Sigmoid colon (tissue), 7 donors: ENCODE measurements around the gene RNF157. TPM values are rescaled to one million over a fixed set of nuclear protein-coding genes. Genes with fewer than 3 reads are reported as not detected.

Experiments used
- DNase-seq: peaks from one replicate; pipeline ENCODE4 v3.0.0-alpha.2; 2019
- H3K27ac ChIP-seq, 4 donors: fragments of 200-600 bp; sonication (generic); one replicate each; pipeline ENCODE4 v1.5.1; 2016 to 2019; ENCODE audit warnings: mild to moderate bottlenecking in 1 of 4
- H3K27me3 ChIP-seq, 3 donors: fragments of 200-600 bp; sonication (generic); one replicate each; pipeline ENCODE4 v1.5.1; 2019; ENCODE audit warnings: mild to moderate bottlenecking in 1 of 3
- H3K36me3 ChIP-seq, 4 donors: fragments of 200-600 bp; sonication (generic); one replicate each; pipeline ENCODE4 v1.5.1; 2016 to 2019
- H3K4me1 ChIP-seq, 4 donors: fragments of 200-600 bp; sonication (generic); one replicate each; pipeline ENCODE4 v1.5.1; 2017 to 2019
- H3K4me3 ChIP-seq, 4 donors: fragments of 200-600 bp; sonication (generic); one replicate each; pipeline ENCODE4 v1.5.1; 2017 to 2019; ENCODE audit warnings: mild to moderate bottlenecking in 2 of 4, moderate library complexity in 1 of 4
- H3K9me3 ChIP-seq, 4 donors: fragments of 200-600 bp in 3 of 4; sonication (generic) in 3 of 4; one replicate each; pipeline versions ENCODE4 v1.5.1 to v1.6.1; 2013 to 2019
- EP300 ChIP-seq, 4 donors: sonication (generic); formaldehyde crosslinking; IDR thresholded peaks; one replicate each; pipeline ENCODE4 v1.6.1; 2017; ENCODE audit warnings: antibody characterized with exemption in 4 of 4
- POLR2A ChIP-seq, 2 donors: fragments of 450-650 bp; IDR thresholded peaks; one replicate each; pipeline ENCODE4 v1.6.1; 2016; ENCODE audit warnings: antibody characterized with exemption in 2 of 2, mild to moderate bottlenecking in 2 of 2, moderate library complexity in 2 of 2
- POLR2AphosphoS5 ChIP-seq, 4 donors: sonication (generic); formaldehyde crosslinking; IDR thresholded peaks; one replicate each; pipeline ENCODE4 v1.6.1; 2017; ENCODE audit warnings: antibody characterized with exemption in 4 of 4
- WGBS, 2 donors: extraction: QIAGEN DNeasy Blood & Tissue Kit; methylation state at CpG; one replicate each; pipeline ENCODE4 v1.1.7; 2013; 5-methylcytosine and 5-hydroxymethylcytosine counted together
- intact Hi-C: fragments of 100-400 bp; cut with DNase I; formaldehyde crosslinking; loops from one replicate; pipeline ENCODE4 v1.15.1; 2023
- polyA plus RNA-seq, 3 donors: library from polyadenylated mRNA; stranded (reverse); fragments of 200-250 nt; gene quantifications; one replicate each; pipeline ENCODE4 v1.2.3, GENCODE V29; 2013
- total RNA-seq, 4 donors: library from RNA; depleted of rRNA; stranded (reverse); fragments of >200 nt; gene quantifications; one replicate each; pipeline ENCODE4 v1.1.0, GENCODE V29; 2016
- TF ChIP-seq, protein P1 (sequence below), 4 experiments: fragments of 450-650 bp in 3 of 4; fragments of 200-600 bp in 1 of 4; IDR thresholded peaks; one replicate each; pipeline ENCODE4 v1.5.1; 2016 to 2019; ENCODE audit warnings: antibody characterized with exemption in 4 of 4, mild to moderate bottlenecking in 3 of 4, moderate library complexity in 2 of 4
- donor health status: healthy with polysubstance abuse.
- donor health status: Bipolar disorder and iron deficiency.
- donor health status: healthy.

The RNF157 gene
- total and polyA plus RNA-seq, 7 donors, result 3.1 to 29.5 (median 6.0) TPM

DNA sequence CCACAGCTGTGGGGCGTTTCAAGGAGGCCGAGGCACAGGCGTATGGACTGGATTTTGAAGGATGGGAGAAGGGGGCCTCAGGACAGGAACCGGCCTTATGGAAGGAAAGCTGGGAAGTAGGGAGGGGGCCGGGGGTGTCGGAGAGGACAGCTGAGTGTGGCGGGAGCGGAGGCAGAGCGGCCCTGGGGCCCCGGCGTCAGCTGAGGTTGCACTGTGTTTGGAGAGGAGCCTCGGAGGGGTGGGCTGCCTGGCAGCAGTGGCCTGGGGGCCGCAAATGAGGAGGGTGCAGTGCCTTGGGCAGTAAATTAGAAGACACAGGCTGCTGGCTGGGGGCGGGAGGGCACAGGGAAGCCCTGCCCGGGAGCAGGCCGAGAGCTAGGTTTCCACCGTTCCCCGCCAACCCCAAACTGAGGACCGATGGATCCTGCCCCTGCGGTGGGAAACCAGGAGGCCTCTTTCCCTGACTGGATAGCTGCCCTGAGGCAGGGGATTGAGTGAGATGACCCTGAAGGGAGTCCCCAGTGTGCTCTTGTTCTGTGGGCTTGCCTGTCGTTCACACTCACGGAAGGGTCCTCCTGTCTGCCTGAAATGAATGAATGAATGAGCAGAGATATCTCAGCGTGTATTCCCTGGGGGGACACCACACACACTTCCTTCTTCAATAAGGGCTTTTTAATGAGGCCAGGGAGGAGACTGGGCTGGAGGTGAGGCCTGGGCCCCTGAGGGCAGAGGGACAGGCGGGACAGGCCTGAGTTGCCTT lies 117.7 kb downstream of the RNF157 start:
- DNase-seq, result peak; percentile 55
- peaks cover 2 to 11% (median 10%) of the 10 kb centered on the region in 4 donors for H3K4me1 ChIP-seq
- H3K27ac ChIP-seq, result peak overlapping the region in 1 of 4 donors; percentile 68
- WGBS, 2 donors, result 91 to 93% methylated on average over 24 of the region's 24 CpGs
- no peaks in the 10 kb centered on the region for H3K9me3 ChIP-seq
- no peaks in the 10 kb centered on the region for H3K36me3 ChIP-seq
- H3K4me3 ChIP-seq, result no peak overlapping the region
- intact Hi-C loops, result loop anchor here (1.0 to 2.0 kb wide), 2 partner anchors 32 to 157 kb away; no protein-coding TSS in a partner anchor
- H3K27me3 ChIP-seq, result no peaks in the 10 kb centered on the region
- TF ChIP-seq POLR2AphosphoS5 (IDR thresholded peaks at IDR 0.05), result no peak
- TF ChIP-seq EP300 (IDR thresholded peaks at IDR 0.05), result no peak
- TF ChIP-seq, protein P1, sequence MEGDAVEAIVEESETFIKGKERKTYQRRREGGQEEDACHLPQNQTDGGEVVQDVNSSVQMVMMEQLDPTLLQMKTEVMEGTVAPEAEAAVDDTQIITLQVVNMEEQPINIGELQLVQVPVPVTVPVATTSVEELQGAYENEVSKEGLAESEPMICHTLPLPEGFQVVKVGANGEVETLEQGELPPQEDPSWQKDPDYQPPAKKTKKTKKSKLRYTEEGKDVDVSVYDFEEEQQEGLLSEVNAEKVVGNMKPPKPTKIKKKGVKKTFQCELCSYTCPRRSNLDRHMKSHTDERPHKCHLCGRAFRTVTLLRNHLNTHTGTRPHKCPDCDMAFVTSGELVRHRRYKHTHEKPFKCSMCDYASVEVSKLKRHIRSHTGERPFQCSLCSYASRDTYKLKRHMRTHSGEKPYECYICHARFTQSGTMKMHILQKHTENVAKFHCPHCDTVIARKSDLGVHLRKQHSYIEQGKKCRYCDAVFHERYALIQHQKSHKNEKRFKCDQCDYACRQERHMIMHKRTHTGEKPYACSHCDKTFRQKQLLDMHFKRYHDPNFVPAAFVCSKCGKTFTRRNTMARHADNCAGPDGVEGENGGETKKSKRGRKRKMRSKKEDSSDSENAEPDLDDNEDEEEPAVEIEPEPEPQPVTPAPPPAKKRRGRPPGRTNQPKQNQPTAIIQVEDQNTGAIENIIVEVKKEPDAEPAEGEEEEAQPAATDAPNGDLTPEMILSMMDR (IDR thresholded peaks at IDR 0.05), result no peak
- TF ChIP-seq POLR2A (IDR thresholded peaks at IDR 0.05), result no peak

DNA sequence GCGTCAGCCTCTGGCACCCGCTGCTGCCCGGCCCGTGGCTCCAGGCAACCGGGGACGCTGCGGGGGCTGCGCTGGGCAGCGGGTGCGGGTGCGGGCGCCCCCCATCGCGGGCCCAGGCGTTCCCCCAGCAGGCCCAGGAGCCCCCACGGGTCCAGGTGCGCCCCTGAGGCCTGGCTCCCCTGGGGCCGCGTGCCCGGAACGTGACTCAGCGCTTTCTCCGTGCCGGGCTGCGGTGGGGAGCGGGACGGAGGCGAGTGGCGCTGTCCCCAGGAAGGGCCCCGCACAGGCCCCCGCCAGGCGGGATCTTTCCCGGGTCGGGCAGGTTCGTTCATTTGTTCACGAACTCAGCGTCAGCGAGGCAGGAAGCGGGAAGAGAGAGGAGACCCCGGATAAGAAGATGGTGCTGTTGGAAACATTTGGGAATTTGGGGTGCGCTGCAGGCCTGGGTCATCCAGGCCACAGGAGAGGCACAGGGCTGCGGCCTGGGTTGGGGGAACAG lies 118.3 kb downstream of the RNF157 start:
- Histone ChIP-seq H3K9me3 (no peaks in the 10 kb centered on the region), H3K27me3 (no peaks in the 10 kb centered on the region), H3K4me3 (peak overlapping the region in 3 of 4 donors; percentile 34 to 51 (median 46)), H3K4me1 (peaks cover 2 to 11% (median 10%) of the 10 kb centered on the region in 4 donors), H3K27ac (peak overlapping the region in 2 of 4 donors; percentile 21 to 68), H3K36me3 (no peaks in the 10 kb centered on the region)
- WGBS, 2 donors, result 40 to 69% methylated on average over 42 of the region's 42 CpGs
- intact Hi-C loops, result loop anchor here (1.0 to 2.0 kb wide), 3 partner anchors 33 to 157 kb away; no protein-coding TSS in a partner anchor
- peak; percentile 78 for DNase-seq
- TF ChIP-seq POLR2A (IDR thresholded peaks at IDR 0.05) (no peak), EP300 (IDR thresholded peaks at IDR 0.05) (no peak), POLR2AphosphoS5 (IDR thresholded peaks at IDR 0.05) (no peak)
- TF ChIP-seq, protein P1 (IDR thresholded peaks at IDR 0.05), result no peak

DNA sequence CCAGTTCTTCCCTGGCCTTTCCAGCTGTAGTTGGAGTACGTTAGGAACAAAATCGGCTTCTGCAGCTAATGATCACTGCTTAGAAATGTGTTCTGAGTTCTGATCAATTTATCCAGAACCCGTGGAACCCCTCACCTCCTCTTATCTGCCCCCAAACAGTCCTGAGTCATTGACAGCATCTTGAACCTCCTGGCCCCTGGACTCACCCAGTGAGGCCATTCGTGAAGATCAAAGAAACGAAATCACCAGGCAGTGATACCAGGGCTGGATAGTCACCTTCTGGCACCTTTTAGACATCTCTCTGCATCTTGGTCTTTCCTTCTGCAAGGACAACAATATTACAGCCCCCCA lies 119.7 kb downstream of the RNF157 start:
- Histone ChIP-seq H3K4me3 (no peak overlapping the region), H3K27ac (no peak overlapping the region), H3K27me3 (no peaks in the 10 kb centered on the region), H3K36me3 (no peaks in the 10 kb centered on the region), H3K9me3 (no peaks in the 10 kb centered on the region), H3K4me1 (peaks cover 2 to 11% (median 10%) of the 10 kb centered on the region in 4 donors)
- DNase-seq, result peak; percentile 21
- WGBS, 2 donors, result 88 to 93% methylated on average over 5 of the region's 5 CpGs
- TF ChIP-seq, protein P1 (IDR thresholded peaks at IDR 0.05), result no peak
- TF ChIP-seq POLR2AphosphoS5 (IDR thresholded peaks at IDR 0.05) (no peak), EP300 (IDR thresholded peaks at IDR 0.05) (no peak), POLR2A (IDR thresholded peaks at IDR 0.05) (no peak)
- intact Hi-C loops, result loop anchor here (1.0 kb wide), 1 partner anchor 61 kb away; no protein-coding TSS in a partner anchor

DNA sequence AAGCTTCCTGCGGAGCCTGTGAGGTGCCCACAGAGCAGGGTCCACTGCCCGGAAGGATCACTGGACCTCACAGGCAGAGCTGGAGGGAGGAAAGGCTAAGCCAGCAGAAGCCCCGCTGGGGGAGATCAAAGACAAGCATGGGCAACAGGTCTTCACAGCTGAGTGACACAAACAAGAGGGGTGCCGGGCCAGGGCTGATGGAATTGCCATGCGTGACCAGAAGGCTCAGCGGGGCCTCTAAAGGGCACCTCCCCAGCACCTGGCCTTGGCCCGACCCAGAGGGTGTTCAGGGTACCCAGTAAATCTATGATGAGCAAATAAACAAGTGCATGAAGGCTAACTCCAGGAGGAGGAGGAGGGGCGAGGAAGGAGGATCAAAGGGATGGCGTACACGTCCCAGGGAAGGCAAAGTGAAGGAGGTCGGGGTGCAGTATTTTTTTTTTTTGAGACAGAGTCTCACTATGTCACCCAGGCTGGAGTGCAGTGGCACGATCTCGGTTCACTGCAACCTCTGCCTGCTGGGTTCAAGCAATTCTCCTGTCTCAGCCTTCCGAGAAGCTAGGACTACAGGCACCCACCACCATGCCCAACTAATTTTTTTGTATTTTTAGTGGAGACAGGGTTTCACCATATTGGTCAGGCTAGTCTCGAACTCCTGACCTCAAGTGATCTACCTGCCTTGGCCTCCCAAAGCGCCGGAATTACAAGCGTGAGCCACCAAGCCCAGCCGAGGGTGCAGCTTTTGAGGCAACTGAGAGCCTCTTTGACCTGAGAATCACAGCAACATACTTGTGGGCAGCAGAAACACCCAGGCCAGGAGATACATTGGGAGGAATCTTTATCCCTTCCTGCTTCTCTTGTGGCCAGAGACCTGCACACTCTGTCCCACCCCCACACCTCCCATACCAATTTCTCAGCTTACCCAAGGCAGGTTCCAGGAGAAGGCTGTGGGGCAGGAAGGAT lies 120.6 kb downstream of the RNF157 start:
- Histone ChIP-seq H3K36me3 (no peaks in the 10 kb centered on the region), H3K4me1 (peaks cover 2 to 11% (median 10%) of the 10 kb centered on the region in 4 donors), H3K27ac (no peak overlapping the region), H3K9me3 (no peaks in the 10 kb centered on the region), H3K4me3 (no peak overlapping the region), H3K27me3 (no peaks in the 10 kb centered on the region)
- 74 to 80% methylated on average over 19 of the region's 19 CpGs for WGBS, 2 donors
- peak; percentile 48 for DNase-seq
- TF ChIP-seq EP300 (IDR thresholded peaks at IDR 0.05) (no peak), POLR2AphosphoS5 (IDR thresholded peaks at IDR 0.05) (no peak), POLR2A (IDR thresholded peaks at IDR 0.05) (no peak)
- TF ChIP-seq, protein P1 (IDR thresholded peaks at IDR 0.05), result no peak
- intact Hi-C loops, result no loop called here
